ENCODE data around the gene ARHGEF16. TPM values are rescaled to one million over a fixed set of nuclear protein-coding genes. Genes with fewer than 3 reads are reported as not detected.
A peak's percentile ranks its signal among the peaks of the same experiment; 100 is the strongest.

The ARHGEF16 gene
- total and polyA plus RNA-seq, 11 donors: 0.31 to 1.4 (median 0.51) TPM

DNA sequence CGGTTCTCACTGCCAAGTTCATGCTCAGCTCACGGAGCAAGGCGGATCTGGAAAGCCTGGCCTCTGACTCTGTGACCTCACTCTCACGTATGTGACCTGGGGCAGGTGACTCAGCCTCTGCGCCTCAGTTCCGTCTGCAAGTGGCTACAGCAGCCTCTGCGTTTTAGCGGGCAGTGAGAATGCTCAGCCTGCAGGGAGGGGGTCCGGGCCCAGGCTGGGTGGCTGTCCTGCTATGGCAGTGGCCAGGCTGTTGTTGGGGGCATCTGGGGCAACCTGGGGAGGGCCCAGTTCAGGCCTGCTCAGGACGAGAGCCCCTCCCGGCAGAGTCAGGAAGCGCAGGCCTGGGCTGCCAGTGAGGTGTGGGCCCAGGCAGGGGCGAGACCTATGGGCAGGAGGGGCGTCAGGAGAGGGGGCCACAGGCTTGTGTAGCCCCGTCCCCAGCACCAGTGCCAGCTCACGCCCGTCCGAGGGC is 27.9 kb downstream of the ARHGEF16 start:
- H3K27me3 ChIP-seq: peaks cover 0 to 4% (median 0%) of the 10 kb centered on the region in 9 donors
- intact Hi-C loops (cut with DNase I): loop anchor here in 1 of 10 donors (2.0 kb wide), 1 partner anchor 30 kb away; no protein-coding TSS in a partner anchor
- WGBS, 4 donors: 64 to 81% (median 75%) methylated on average over 15 to 18 of the region's 18 CpGs
- H3K4me3 ChIP-seq: no peak overlapping the region
- TF ChIP-seq POLR2A (IDR thresholded peaks at IDR 0.05): no peak
- TF ChIP-seq, protein P1, sequence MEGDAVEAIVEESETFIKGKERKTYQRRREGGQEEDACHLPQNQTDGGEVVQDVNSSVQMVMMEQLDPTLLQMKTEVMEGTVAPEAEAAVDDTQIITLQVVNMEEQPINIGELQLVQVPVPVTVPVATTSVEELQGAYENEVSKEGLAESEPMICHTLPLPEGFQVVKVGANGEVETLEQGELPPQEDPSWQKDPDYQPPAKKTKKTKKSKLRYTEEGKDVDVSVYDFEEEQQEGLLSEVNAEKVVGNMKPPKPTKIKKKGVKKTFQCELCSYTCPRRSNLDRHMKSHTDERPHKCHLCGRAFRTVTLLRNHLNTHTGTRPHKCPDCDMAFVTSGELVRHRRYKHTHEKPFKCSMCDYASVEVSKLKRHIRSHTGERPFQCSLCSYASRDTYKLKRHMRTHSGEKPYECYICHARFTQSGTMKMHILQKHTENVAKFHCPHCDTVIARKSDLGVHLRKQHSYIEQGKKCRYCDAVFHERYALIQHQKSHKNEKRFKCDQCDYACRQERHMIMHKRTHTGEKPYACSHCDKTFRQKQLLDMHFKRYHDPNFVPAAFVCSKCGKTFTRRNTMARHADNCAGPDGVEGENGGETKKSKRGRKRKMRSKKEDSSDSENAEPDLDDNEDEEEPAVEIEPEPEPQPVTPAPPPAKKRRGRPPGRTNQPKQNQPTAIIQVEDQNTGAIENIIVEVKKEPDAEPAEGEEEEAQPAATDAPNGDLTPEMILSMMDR (IDR thresholded peaks at IDR 0.05): no peak
- H3K27ac ChIP-seq: no peak overlapping the region
- no peaks in the 10 kb centered on the region for H3K36me3 ChIP-seq
- H3K9me3 ChIP-seq: no peaks in the 10 kb centered on the region
- H3K4me1 ChIP-seq: peaks cover 0 to 3% (median 0%) of the 10 kb centered on the region in 12 donors
- DNase-seq: no peak
- ATAC-seq: no peak

DNA sequence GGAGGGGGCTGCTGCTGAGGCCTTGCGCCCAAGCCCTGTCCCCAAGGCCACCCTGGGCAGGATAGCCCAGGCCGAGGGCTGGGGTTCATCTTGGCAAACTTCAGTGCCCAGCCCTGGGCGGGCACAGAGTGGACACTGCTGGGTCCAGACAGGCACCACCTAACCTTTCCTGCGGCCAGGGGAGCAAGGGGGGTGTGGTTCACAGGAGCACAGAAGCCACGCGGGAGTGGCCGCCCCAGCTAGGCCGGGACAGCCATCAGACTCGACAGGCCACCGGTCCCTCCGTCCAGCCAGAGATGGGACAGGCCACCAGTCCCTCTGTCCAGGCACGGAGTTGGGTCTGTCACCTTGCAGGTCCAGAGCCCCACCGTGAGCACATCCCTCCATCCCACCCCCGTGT is 28.9 kb downstream of the ARHGEF16 start:
- intact Hi-C loops (cut with DNase I): loop anchor here in 1 of 10 donors (2.0 kb wide), 1 partner anchor 31 kb away; no protein-coding TSS in a partner anchor
- peaks cover 0 to 3% (median 0%) of the 10 kb centered on the region in 12 donors for H3K4me1 ChIP-seq
- TF ChIP-seq, protein P1 (IDR thresholded peaks at IDR 0.05): no peak
- no peaks in the 10 kb centered on the region for H3K36me3 ChIP-seq
- ATAC-seq (peak in 2 of 4 donors; percentile 5 to 12), DNase-seq (no peak)
- H3K27ac ChIP-seq: no peak overlapping the region
- H3K27me3 ChIP-seq: peaks cover 0 to 4% (median 0%) of the 10 kb centered on the region in 9 donors
- H3K9me3 ChIP-seq: peaks cover 0 to 8% (median 0%) of the 10 kb centered on the region in 12 donors
- no peak overlapping the region for H3K4me3 ChIP-seq
- WGBS, 4 donors: 75 to 91% (median 79%) methylated on average over 3 to 14 of the region's 14 CpGs

DNA sequence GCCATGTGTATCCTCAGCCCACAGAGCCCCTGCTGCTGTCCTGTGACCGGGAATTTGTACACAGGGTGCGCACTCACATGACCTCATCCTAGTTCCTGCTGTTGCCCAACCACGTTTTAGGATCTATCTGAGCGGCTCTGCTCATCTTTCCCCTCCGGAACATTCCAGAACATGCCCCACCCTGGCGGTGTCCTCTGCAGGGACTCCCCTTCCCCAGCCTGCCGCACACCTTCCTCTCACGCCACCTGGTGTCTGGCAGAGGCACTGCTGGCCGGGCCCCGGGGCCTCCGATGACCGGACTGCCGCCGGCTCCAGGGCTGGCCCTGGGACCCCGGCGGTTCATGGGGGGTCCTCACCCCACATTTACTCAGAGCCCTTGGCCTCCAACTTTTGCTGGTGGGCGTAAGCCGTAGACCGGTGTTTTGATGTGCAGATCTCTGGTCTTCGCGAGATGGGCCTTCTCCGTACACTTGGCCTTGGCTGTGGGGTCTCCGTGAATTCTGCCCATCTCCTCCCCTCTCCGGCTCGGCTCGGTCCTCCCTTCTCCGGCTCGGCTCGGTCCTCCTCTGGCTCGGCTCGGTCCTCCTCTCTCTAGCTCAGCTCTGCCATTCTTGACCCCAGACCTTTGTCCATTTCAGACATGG is 29.5 kb downstream of the ARHGEF16 start:
- H3K27ac ChIP-seq: no peak overlapping the region
- H3K4me3 ChIP-seq: no peak overlapping the region
- DNase-seq (no peak), ATAC-seq (peak in 3 of 4 donors; percentile 53 to 67 (median 56))
- WGBS, 4 donors: 35 to 46% (median 44%) methylated on average over 25 to 31 of the region's 31 CpGs
- H3K36me3 ChIP-seq: no peaks in the 10 kb centered on the region
- H3K27me3 ChIP-seq: peaks cover 0 to 4% (median 0%) of the 10 kb centered on the region in 9 donors
- TF ChIP-seq, protein P1 (IDR thresholded peaks at IDR 0.05): peak; percentile 74 to 92 (median 84)
- no peak for TF ChIP-seq POLR2A (IDR thresholded peaks at IDR 0.05)
- intact Hi-C loops (cut with DNase I): loop anchor here in 8 of 10 donors (1.0 to 2.0 kb wide), 3 partner anchors 29 to 31 kb away; partner anchors contain the start of gene ARHGEF16 (in 1 of the 8)
- peaks cover 0 to 3% (median 0%) of the 10 kb centered on the region in 12 donors for H3K4me1 ChIP-seq
- H3K9me3 ChIP-seq: peaks cover 0 to 13% (median 0%) of the 10 kb centered on the region in 12 donors

DNA sequence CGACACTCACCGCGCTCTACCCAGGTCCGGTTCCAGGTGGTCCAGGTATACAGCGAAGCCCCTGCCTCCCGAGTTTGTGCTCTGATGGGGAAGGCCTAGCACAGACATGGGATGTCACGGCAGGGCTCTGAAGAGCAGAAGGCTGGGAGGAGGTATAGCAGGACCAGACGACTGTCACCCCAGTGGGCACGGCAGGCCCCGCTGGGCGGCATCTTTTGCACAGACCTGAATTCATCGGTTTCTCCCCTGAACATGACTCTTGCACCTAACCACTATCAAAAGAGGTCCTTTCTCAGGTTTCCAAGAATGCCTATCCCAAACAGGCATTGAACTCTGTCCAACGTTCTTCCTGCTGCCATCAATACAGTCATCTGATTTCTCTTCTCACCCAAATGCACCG is 30.6 kb downstream of the ARHGEF16 start:
- DNase-seq (no peak), ATAC-seq (no peak)
- no peak overlapping the region for H3K27ac ChIP-seq
- intact Hi-C loops (cut with DNase I): loop anchor here in 5 of 10 donors (2.0 to 5.0 kb wide), 4 partner anchors 30 to 42 kb away; partner anchors contain the start of gene ARHGEF16 (in 2 of the 5)
- peaks cover 0 to 4% (median 0%) of the 10 kb centered on the region in 9 donors for H3K27me3 ChIP-seq
- peaks cover 0 to 13% (median 0%) of the 10 kb centered on the region in 12 donors for H3K9me3 ChIP-seq
- no peak overlapping the region for H3K4me3 ChIP-seq
- H3K36me3 ChIP-seq: no peaks in the 10 kb centered on the region
- H3K4me1 ChIP-seq: peaks cover 0 to 3% (median 0%) of the 10 kb centered on the region in 12 donors
- TF ChIP-seq POLR2A (IDR thresholded peaks at IDR 0.05): no peak
- TF ChIP-seq, protein P1 (IDR thresholded peaks at IDR 0.05): no peak
- WGBS, 4 donors: 90 to 95% (median 93%) methylated on average over 14 of the region's 14 CpGs

All from heart left ventricle (tissue), 16 donors.